H1 (cell line): Measurements from ENCODE around the gene TLL2. TPM values are rescaled to one million over a fixed set of nuclear protein-coding genes. Genes with fewer than 3 reads are reported as not detected.

ENCODE experiments used
- BACH1 ChIP-seq: IDR thresholded peaks from 2 replicates; pipeline ENCODE4 v1.6.1; 2012; ENCODE audit warnings: low read length, improper control_type of control experiment
- CEBPB ChIP-seq: IDR thresholded peaks from 2 replicates; pipeline ENCODE4 v1.6.1; 2012; ENCODE audit warnings: low read depth, low read length
- CHD2 ChIP-seq: IDR thresholded peaks from 2 replicates; pipeline ENCODE4 v1.6.1; 2012; ENCODE audit warnings: low read length, improper control_type of control experiment
- EGR1 ChIP-seq: IDR thresholded peaks from 2 replicates; pipeline ENCODE4 v1.6.1; 2011; ENCODE audit warnings: low read depth, low read length, borderline replicate concordance
- EP300 ChIP-seq, 2 experiments: IDR thresholded peaks; 1 replicate in 1 of 2; 2 replicates in 1 of 2; pipeline ENCODE4 v1.6.1; 2011 to 2012; ENCODE audit warnings: low read depth in 2 of 2, low read length in 2 of 2, mild to moderate bottlenecking in 2 of 2, borderline replicate concordance in 1 of 2, inconsistent platforms in 1 of 2, moderate library complexity in 1 of 2
- GABPA ChIP-seq: IDR thresholded peaks from 2 replicates; pipeline ENCODE4 v1.6.1; 2011; ENCODE audit warnings: mild to moderate bottlenecking, low read length, moderate library complexity, borderline replicate concordance; ENCODE audit not compliant: insufficient read depth
- HDAC6 ChIP-seq: IDR thresholded peaks from one replicate; pipeline ENCODE4 v1.7.1; 2012; ENCODE audit warnings: low read depth, mild to moderate bottlenecking, inconsistent platforms, low read length, moderate library complexity
- KDM4A ChIP-seq: IDR thresholded peaks from one replicate; pipeline ENCODE4 v1.7.1; 2012; ENCODE audit warnings: low read depth, mild to moderate bottlenecking, moderate library complexity, low read length, inconsistent platforms; ENCODE audit not compliant: severe bottlenecking
- KDM5A ChIP-seq: fragments of 200-600 bp; IDR thresholded peaks from 2 replicates; pipeline ENCODE4 v1.7.1; 2012; ENCODE audit warnings: mild to moderate bottlenecking, low read length, inconsistent platforms, mixed read lengths
- MAX ChIP-seq: IDR thresholded peaks from 2 replicates; pipeline ENCODE4 v1.6.1; 2012; ENCODE audit warnings: inconsistent platforms
- NRF1 ChIP-seq: IDR thresholded peaks from 2 replicates; pipeline ENCODE4 v1.6.1; 2011; ENCODE audit warnings: mild to moderate bottlenecking, low read depth, low read length, improper control_type of control experiment
- POU5F1 ChIP-seq: IDR thresholded peaks from 2 replicates; pipeline ENCODE4 v1.6.1; 2011; ENCODE audit warnings: low read depth, mild to moderate bottlenecking, low read length, moderate library complexity
- RAD21 ChIP-seq, 2 experiments: IDR thresholded peaks in 1 of 2; conservative IDR thresholded peaks in 1 of 2; 2 replicates each; pipeline ENCODE4 v1.6.1; 2011; ENCODE audit warnings: low read depth in 2 of 2, low read length in 2 of 2, improper control_type of control experiment in 1 of 2, inconsistent platforms in 1 of 2, mild to moderate bottlenecking in 1 of 2, moderate library complexity in 1 of 2
- SIN3A ChIP-seq, 2 experiments: IDR thresholded peaks in 1 of 2; conservative IDR thresholded peaks in 1 of 2; 2 replicates each; pipeline ENCODE4 v1.6.1; 2011 to 2012; ENCODE audit warnings: low read length in 2 of 2, improper control_type of control experiment in 1 of 2, low read depth in 1 of 2, mild to moderate bottlenecking in 1 of 2
- SIX5 ChIP-seq: IDR thresholded peaks from 2 replicates; pipeline ENCODE4 v1.6.1; 2011; ENCODE audit warnings: mild to moderate bottlenecking, low read depth, low read length
- SRF ChIP-seq: IDR thresholded peaks from 2 replicates; pipeline ENCODE4 v1.6.1; 2011; ENCODE audit warnings: mild to moderate bottlenecking, low read depth, low read length, moderate library complexity
- SUZ12 ChIP-seq: fragments of 200-600 bp; sonication (generic); IDR thresholded peaks from 2 replicates; pipeline ENCODE4 v1.6.1; 2012; ENCODE audit warnings: mild to moderate bottlenecking, inconsistent platforms, low read length, moderate library complexity, mixed read lengths
- TAF1 ChIP-seq: IDR thresholded peaks from 2 replicates; pipeline ENCODE4 v1.6.1; 2011; ENCODE audit warnings: mild to moderate bottlenecking, low read depth, low read length
- TAF7 ChIP-seq: optimal IDR thresholded peaks from 2 replicates; pipeline ENCODE3; 2011; ENCODE audit warnings: low read depth, mild to moderate bottlenecking, inconsistent platforms, low read length, moderate library complexity, borderline replicate concordance
- TCF12 ChIP-seq: IDR thresholded peaks from 2 replicates; pipeline ENCODE4 v1.6.1; 2011; ENCODE audit warnings: low read depth, mild to moderate bottlenecking, low read length
- TEAD4 ChIP-seq: IDR thresholded peaks from 2 replicates; pipeline ENCODE4 v1.6.1; 2012; ENCODE audit warnings: low read depth, low read length, inconsistent platforms, mixed read lengths
- polyA plus RNA-seq, 7 experiments: library from polyadenylated mRNA; depleted of rRNA in 3 of 7; stranded (reverse) in 5 of 7; unstranded in 2 of 7; fragments of >200 nt in 5 of 7; fragments of 200-250 nt in 2 of 7; gene quantifications; 1 replicate in 5 of 7; 2 replicates in 1 of 7; 4 replicates in 1 of 7; pipeline versions ENCODE4 v1.2.1 to v1.2.3, GENCODE V29; 2011 to 2013; ENCODE audit warnings: missing spikeins in 2 of 7, mixed read lengths in 2 of 7
- total RNA-seq: library from RNA; stranded (reverse); fragmentation: NEBNext Ultra II Directional; extraction: Animal tissue kit (Norgen Biotek cat#: 25700); gene quantifications from 2 replicates; pipeline ENCODE4 v1.2.1, GENCODE V29; 2021
- TF ChIP-seq, protein P1 (sequence below), 3 experiments: IDR thresholded peaks; 1 replicate in 2 of 3; 2 replicates in 1 of 3; pipeline versions ENCODE4 v1.5.1 to v1.6.1; 2011; ENCODE audit warnings: low read length in 3 of 3, mild to moderate bottlenecking in 3 of 3, inconsistent platforms in 2 of 3, low read depth in 1 of 3, moderate library complexity in 1 of 3; ENCODE audit not compliant: insufficient read depth in 1 of 3; ENCODE audit errors: control extremely low read depth in 1 of 3

The TLL2 gene
- total and polyA plus RNA-seq, 2 of the 8 experiments (the other 6 are each of a cell fraction or from before 2014, with no cell fraction given) = 2.4 to 3.2 TPM

GRCh38 chr10:96370584-96371157, 143.1 kb downstream of the TLL2 start (continued):
- TF ChIP-seq BACH1 (peak; percentile 29; the same call in 1 of the 2 replicates), KDM4A (no peak), EGR1 (no peak), TEAD4 (peak; percentile 85), HDAC6 (no peak), RAD21 (IDR thresholded peaks at IDR 0.05 in 1 of 2, conservative IDR thresholded peaks at IDR 0.05 in 1 of 2; ENCODE audit: low read depth in 2 of 2, low read length in 2 of 2) (peak; percentile 71 to 79), KDM5A (no peak), CEBPB (no peak), NRF1 (no peak), SIN3A (conservative IDR thresholded peaks at IDR 0.05 in 1 of 2, IDR thresholded peaks at IDR 0.05 in 1 of 2; ENCODE audit: low read depth in 1 of 2, low read length in 2 of 2) (no peak), MAX (no peak), SIX5 (no peak), POU5F1 (no peak), TCF12 (no peak), CHD2 (no peak), SRF (no peak), GABPA (no peak; the same call in 1 of the 2 replicates), TAF7 (no peak), EP300 (IDR thresholded peaks at IDR 0.05; ENCODE audit: borderline replicate concordance in 1 of 2, low read depth in 2 of 2, low read length in 2 of 2) (no peak), TAF1 (no peak), SUZ12 (no peak)
- TF ChIP-seq, protein P1, sequence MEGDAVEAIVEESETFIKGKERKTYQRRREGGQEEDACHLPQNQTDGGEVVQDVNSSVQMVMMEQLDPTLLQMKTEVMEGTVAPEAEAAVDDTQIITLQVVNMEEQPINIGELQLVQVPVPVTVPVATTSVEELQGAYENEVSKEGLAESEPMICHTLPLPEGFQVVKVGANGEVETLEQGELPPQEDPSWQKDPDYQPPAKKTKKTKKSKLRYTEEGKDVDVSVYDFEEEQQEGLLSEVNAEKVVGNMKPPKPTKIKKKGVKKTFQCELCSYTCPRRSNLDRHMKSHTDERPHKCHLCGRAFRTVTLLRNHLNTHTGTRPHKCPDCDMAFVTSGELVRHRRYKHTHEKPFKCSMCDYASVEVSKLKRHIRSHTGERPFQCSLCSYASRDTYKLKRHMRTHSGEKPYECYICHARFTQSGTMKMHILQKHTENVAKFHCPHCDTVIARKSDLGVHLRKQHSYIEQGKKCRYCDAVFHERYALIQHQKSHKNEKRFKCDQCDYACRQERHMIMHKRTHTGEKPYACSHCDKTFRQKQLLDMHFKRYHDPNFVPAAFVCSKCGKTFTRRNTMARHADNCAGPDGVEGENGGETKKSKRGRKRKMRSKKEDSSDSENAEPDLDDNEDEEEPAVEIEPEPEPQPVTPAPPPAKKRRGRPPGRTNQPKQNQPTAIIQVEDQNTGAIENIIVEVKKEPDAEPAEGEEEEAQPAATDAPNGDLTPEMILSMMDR (IDR thresholded peaks at IDR 0.05; ENCODE audit: control extremely low read depth in 1 of 3, insufficient read depth in 1 of 3, low read depth in 1 of 3, low read length in 3 of 3) = peak; percentile 86 to 97 (median 87)
